CD14-positive monocyte (primary cell): ENCODE measurements around the gene KLHL22. TPM values are rescaled to one million over a fixed set of nuclear protein-coding genes. Genes with fewer than 3 reads are reported as not detected.

Experiments
- DNase-seq, 3 donors: peaks; one replicate each; pipeline ENCODE4 v3.0.0-alpha.2; 2011 to 2022
- H2AFZ ChIP-seq: 2 replicates; pipeline ENCODE4 v1.6.0; 2012; ENCODE audit warnings: mild to moderate bottlenecking, low read depth, low read length, inconsistent platforms; ENCODE audit not compliant: insufficient read depth, poor library complexity, severe bottlenecking
- H3K27ac ChIP-seq, 2 donors: 1 replicate in 1 of 2; 2 replicates in 1 of 2; pipeline ENCODE4 v1.5.1; 2012 to 2013; ENCODE audit warnings: low read length in 2 of 2, control low read depth in 1 of 2, inconsistent platforms in 1 of 2, low read depth in 1 of 2, mild to moderate bottlenecking in 1 of 2
- H3K27me3 ChIP-seq, 2 donors: one replicate each; pipeline versions ENCODE4 v1.6.0 to v1.6.1; 2011 to 2013; ENCODE audit warnings: low read length in 2 of 2; ENCODE audit not compliant: control insufficient read depth in 2 of 2, insufficient read depth in 2 of 2
- H3K36me3 ChIP-seq, 2 donors: replicated peaks in 1 of 2; 1 replicate in 1 of 2; 2 replicates in 1 of 2; pipeline versions ENCODE4 v1.5.1 to v1.6.1; 2012 to 2013; ENCODE audit warnings: low read length in 2 of 2, control low read depth in 1 of 2, inconsistent platforms in 1 of 2, mild to moderate bottlenecking in 1 of 2; ENCODE audit not compliant: insufficient read depth in 2 of 2, control insufficient read depth in 1 of 2
- H3K4me1 ChIP-seq, 2 donors: 1 replicate in 1 of 2; 2 replicates in 1 of 2; pipeline versions ENCODE4 v1.5.1 to v1.6.1; 2012 to 2013; ENCODE audit warnings: low read length in 2 of 2, control low read depth in 1 of 2, inconsistent platforms in 1 of 2, mild to moderate bottlenecking in 1 of 2, moderate library complexity in 1 of 2; ENCODE audit not compliant: insufficient read depth in 2 of 2, control insufficient read depth in 1 of 2
- H3K4me2 ChIP-seq: replicated peaks from 2 replicates; pipeline ENCODE3; 2012; ENCODE audit warnings: low read length, moderate library complexity, mild to moderate bottlenecking; ENCODE audit not compliant: poor library complexity, severe bottlenecking; ENCODE audit errors: extremely low read depth
- H3K4me3 ChIP-seq, 3 experiments: fragments of 200-600 bp in 1 of 3; sonication (generic) in 1 of 3; replicated peaks in 1 of 3; 1 replicate in 2 of 3; 2 replicates in 1 of 3; pipeline ENCODE4 v1.5.1; 2011 to 2013; ENCODE audit warnings: low read length in 3 of 3, mild to moderate bottlenecking in 3 of 3, control low read depth in 2 of 3, low read depth in 2 of 3, inconsistent platforms in 1 of 3, moderate library complexity in 1 of 3
- H3K79me2 ChIP-seq: 2 replicates; pipeline ENCODE4 v1.6.0; 2012; ENCODE audit warnings: mild to moderate bottlenecking, control low read depth, inconsistent platforms, low read length, moderate library complexity; ENCODE audit not compliant: insufficient read depth
- H3K9ac ChIP-seq: 2 replicates; pipeline ENCODE4 v1.6.0; 2017; ENCODE audit warnings: low read length, mild to moderate bottlenecking; ENCODE audit not compliant: insufficient read depth, poor library complexity, severe bottlenecking
- H3K9me3 ChIP-seq, 2 donors: replicated peaks in 1 of 2; 1 replicate in 1 of 2; 2 replicates in 1 of 2; pipeline versions ENCODE4 v1.5.1 to v1.6.1; 2012 to 2013; ENCODE audit warnings: low read length in 2 of 2, control low read depth in 1 of 2; ENCODE audit not compliant: control insufficient read depth in 1 of 2, insufficient read depth in 1 of 2
- H4K20me1 ChIP-seq: 2 replicates; pipeline ENCODE4 v1.6.0; 2012; ENCODE audit warnings: mild to moderate bottlenecking, low read length, control low read depth, moderate library complexity; ENCODE audit not compliant: insufficient read depth
- H3K27ac Mint-ChIP-seq, 7 donors: one replicate each; pipeline ENCODE4 v1.8.0; 2020; ENCODE audit warnings: mild to moderate bottlenecking in 7 of 7, mixed read lengths in 7 of 7, moderate library complexity in 6 of 7, inconsistent platforms in 2 of 7
- H3K27me3 Mint-ChIP-seq, 3 donors: one replicate each; pipeline ENCODE4 v1.8.0; 2021 to 2022; ENCODE audit warnings: low read depth in 3 of 3, mild to moderate bottlenecking in 3 of 3, mixed read lengths in 3 of 3, moderate library complexity in 3 of 3, inconsistent platforms in 1 of 3
- H3K36me3 Mint-ChIP-seq, 2 donors: one replicate each; pipeline ENCODE4 v1.8.0; 2020; ENCODE audit warnings: mixed read lengths in 2 of 2, inconsistent platforms in 1 of 2, mild to moderate bottlenecking in 1 of 2
- H3K4me1 Mint-ChIP-seq: one replicate; pipeline ENCODE4 v1.8.0; 2020; ENCODE audit warnings: mild to moderate bottlenecking, mixed read lengths
- H3K4me3 Mint-ChIP-seq, 2 donors: one replicate each; pipeline ENCODE4 v1.8.0; 2020; ENCODE audit warnings: mild to moderate bottlenecking in 2 of 2, mixed read lengths in 2 of 2, moderate library complexity in 1 of 2
- H3K9me3 Mint-ChIP-seq, 7 donors: one replicate each; pipeline ENCODE4 v1.8.0; 2020 to 2022; ENCODE audit warnings: mixed read lengths in 7 of 7, mild to moderate bottlenecking in 6 of 7, moderate library complexity in 6 of 7, inconsistent platforms in 2 of 7
- WGBS: methylation state at CpG from one replicate; pipeline ENCODE4 v1.1.5; 2013; ENCODE audit warnings: missing lambda C conversion rate; ENCODE audit not compliant: insufficient coverage; 5-methylcytosine and 5-hydroxymethylcytosine counted together
- intact Hi-C, 2 donors: fragments of 100-400 bp; cut with micrococcal nuclease; formaldehyde crosslinking; loops; one replicate each; pipeline versions ENCODE4 v1.15.0 to v1.15.1; 2023
- polyA plus RNA-seq, 3 donors: library from polyadenylated mRNA; depleted of rRNA in 1 of 3; unstranded in 2 of 3; stranded (reverse) in 1 of 3; fragments of 300-500 nt in 2 of 3; fragments of >200 nt in 1 of 3; fragmentation: Illumina TruSeq in 2 of 3; gene quantifications; 1 replicate in 2 of 3; 2 replicates in 1 of 3; pipeline ENCODE4 v1.2.3, GENCODE V29; 2012 to 2021
- TF ChIP-seq, protein P1 (sequence below): fragments of 200-600 bp; IDR thresholded peaks from one replicate; pipeline ENCODE4 v1.8.0; 2022; ENCODE audit warnings: antibody characterized with exemption, mild to moderate bottlenecking

Gene KLHL22
- polyA plus RNA-seq, 3 donors: 7.8 to 15.6 (median 9.2) TPM

GRCh38 chr22:20420157-20420842, 75.3 kb downstream of the KLHL22 start:
- Mint-ChIP-seq H3K4me3 (no peak overlapping the region), H3K27ac (no peak overlapping the region), H3K36me3 (peaks cover 0 to 3% of the 10 kb centered on the region in 2 donors), H3K4me1 (peaks cover 14% of the 10 kb centered on the region), H3K9me3 (peaks cover 0 to 5% (median 2%) of the 10 kb centered on the region in 7 donors), H3K27me3 (peaks cover 5 to 28% (median 20%) of the 10 kb centered on the region in 3 donors)
- peaks cover 5 to 17% of the 10 kb centered on the region in 2 donors for H3K4me1 ChIP-seq
- H3K27me3 ChIP-seq: peaks cover 2 to 26% of the 10 kb centered on the region in 2 donors
- no peak overlapping the region for H3K4me3 ChIP-seq
- H3K4me2 ChIP-seq: no peak overlapping the region
- H3K79me2 ChIP-seq: no peaks in the 10 kb centered on the region
- H2AFZ ChIP-seq: no peak overlapping the region
- TF ChIP-seq, protein P1, sequence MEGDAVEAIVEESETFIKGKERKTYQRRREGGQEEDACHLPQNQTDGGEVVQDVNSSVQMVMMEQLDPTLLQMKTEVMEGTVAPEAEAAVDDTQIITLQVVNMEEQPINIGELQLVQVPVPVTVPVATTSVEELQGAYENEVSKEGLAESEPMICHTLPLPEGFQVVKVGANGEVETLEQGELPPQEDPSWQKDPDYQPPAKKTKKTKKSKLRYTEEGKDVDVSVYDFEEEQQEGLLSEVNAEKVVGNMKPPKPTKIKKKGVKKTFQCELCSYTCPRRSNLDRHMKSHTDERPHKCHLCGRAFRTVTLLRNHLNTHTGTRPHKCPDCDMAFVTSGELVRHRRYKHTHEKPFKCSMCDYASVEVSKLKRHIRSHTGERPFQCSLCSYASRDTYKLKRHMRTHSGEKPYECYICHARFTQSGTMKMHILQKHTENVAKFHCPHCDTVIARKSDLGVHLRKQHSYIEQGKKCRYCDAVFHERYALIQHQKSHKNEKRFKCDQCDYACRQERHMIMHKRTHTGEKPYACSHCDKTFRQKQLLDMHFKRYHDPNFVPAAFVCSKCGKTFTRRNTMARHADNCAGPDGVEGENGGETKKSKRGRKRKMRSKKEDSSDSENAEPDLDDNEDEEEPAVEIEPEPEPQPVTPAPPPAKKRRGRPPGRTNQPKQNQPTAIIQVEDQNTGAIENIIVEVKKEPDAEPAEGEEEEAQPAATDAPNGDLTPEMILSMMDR: no peak
- H3K9me3 ChIP-seq: peaks cover 4 to 5% of the 10 kb centered on the region in 2 donors
- H3K36me3 ChIP-seq: no peaks in the 10 kb centered on the region
- 90% methylated on average over 7 of the region's 11 CpGs for WGBS
- H4K20me1 ChIP-seq: no peaks in the 10 kb centered on the region
- DNase-seq: no peak
- no peak overlapping the region for H3K27ac ChIP-seq
- intact Hi-C loops: loop anchor here in 1 of 2 donors (5.0 kb wide), 1 partner anchor 77 kb away; the partner anchor contains the start of gene KLHL22
- no peak overlapping the region for H3K9ac ChIP-seq

DNA sequence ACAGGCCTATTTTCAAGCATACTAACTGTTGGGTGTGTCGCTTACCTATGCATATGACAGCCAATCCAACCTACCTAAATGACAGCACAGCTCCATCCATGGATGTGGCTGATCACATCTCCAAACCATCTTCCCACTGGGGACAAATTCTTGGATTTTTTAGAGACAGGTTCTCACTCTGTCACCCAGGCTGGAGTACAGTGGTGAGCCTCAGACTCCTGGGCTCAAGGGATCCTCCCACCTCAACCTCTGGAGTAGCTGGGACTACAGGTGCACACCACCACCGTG, 76.0 kb downstream of the KLHL22 start:
- Mint-ChIP-seq H3K9me3 (peaks cover 0 to 2% (median 0%) of the 10 kb centered on the region in 7 donors), H3K27me3 (peaks cover 5 to 21% (median 13%) of the 10 kb centered on the region in 3 donors), H3K4me3 (no peak overlapping the region), H3K36me3 (peaks cover 0 to 3% of the 10 kb centered on the region in 2 donors), H3K4me1 (peaks cover 12% of the 10 kb centered on the region), H3K27ac (peak overlapping the region in 1 of 7 donors; percentile 48)
- intact Hi-C loops: loop anchor here (2.0 kb wide), 2 partner anchors 37 to 77 kb away; no protein-coding TSS in a partner anchor
- H3K36me3 ChIP-seq: no peaks in the 10 kb centered on the region
- no peak for DNase-seq
- H3K9me3 ChIP-seq: peaks cover 0 to under 1% of the 10 kb centered on the region in 2 donors
- H3K9ac ChIP-seq: no peak overlapping the region
- no peaks in the 10 kb centered on the region for H3K79me2 ChIP-seq
- no peak overlapping the region for H3K27ac ChIP-seq
- no peaks in the 10 kb centered on the region for H4K20me1 ChIP-seq
- no peak overlapping the region for H2AFZ ChIP-seq
- WGBS: 83% methylated on average over 1 of the region's 2 CpGs
- peaks cover 0 to 21% of the 10 kb centered on the region in 2 donors for H3K27me3 ChIP-seq
- H3K4me1 ChIP-seq: peaks cover 5 to 10% of the 10 kb centered on the region in 2 donors
- no peak overlapping the region for H3K4me2 ChIP-seq
- no peak overlapping the region for H3K4me3 ChIP-seq
- TF ChIP-seq, protein P1: no peak
